Retinal pigment epithelial cell (primary cell): ENCODE measurements around the gene COL1A1.
A peak's percentile ranks its signal among the peaks of the same experiment; 100 is the strongest.

Source experiments
- DNase-seq: peaks from one replicate; pipeline ENCODE4 v3.0.0-alpha.2; 2010; ENCODE audit warnings: low read depth
- H3K4me3 ChIP-seq: 2 replicates; pipeline ENCODE4 v1.5.1; 2011; ENCODE audit warnings: mild to moderate bottlenecking, low read length, control low read depth, moderate library complexity
- TF ChIP-seq, protein P1 (sequence below): conservative IDR thresholded peaks from 2 replicates; pipeline ENCODE4 v1.5.1; 2011; ENCODE audit warnings: low read depth, low read length, control low read depth, inconsistent platforms

Gene COL1A1

DNA sequence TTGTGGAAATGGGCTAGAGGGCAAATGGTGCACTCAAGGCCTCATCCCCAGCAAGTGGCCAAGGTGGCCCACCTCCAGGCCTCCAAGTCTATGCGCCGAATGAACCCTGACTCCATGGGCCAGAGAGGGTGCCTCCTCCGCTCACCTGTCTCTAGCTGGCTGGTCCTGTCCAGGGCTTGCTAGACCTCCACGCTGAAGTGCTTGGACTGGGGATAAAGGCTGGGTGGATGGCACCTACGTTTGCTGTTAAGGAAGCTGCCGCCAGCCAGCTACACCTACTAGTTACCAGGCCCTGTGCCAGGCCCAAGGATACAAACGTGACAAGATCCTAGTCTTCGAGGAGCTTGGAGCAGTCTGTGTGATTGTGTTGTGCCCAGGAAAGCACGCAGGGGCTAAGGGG lies 36.4 kb downstream of the COL1A1 start:
- H3K4me3 ChIP-seq, result no peak overlapping the region
- no peak for DNase-seq
- TF ChIP-seq, protein P1, sequence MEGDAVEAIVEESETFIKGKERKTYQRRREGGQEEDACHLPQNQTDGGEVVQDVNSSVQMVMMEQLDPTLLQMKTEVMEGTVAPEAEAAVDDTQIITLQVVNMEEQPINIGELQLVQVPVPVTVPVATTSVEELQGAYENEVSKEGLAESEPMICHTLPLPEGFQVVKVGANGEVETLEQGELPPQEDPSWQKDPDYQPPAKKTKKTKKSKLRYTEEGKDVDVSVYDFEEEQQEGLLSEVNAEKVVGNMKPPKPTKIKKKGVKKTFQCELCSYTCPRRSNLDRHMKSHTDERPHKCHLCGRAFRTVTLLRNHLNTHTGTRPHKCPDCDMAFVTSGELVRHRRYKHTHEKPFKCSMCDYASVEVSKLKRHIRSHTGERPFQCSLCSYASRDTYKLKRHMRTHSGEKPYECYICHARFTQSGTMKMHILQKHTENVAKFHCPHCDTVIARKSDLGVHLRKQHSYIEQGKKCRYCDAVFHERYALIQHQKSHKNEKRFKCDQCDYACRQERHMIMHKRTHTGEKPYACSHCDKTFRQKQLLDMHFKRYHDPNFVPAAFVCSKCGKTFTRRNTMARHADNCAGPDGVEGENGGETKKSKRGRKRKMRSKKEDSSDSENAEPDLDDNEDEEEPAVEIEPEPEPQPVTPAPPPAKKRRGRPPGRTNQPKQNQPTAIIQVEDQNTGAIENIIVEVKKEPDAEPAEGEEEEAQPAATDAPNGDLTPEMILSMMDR, result no peak

DNA sequence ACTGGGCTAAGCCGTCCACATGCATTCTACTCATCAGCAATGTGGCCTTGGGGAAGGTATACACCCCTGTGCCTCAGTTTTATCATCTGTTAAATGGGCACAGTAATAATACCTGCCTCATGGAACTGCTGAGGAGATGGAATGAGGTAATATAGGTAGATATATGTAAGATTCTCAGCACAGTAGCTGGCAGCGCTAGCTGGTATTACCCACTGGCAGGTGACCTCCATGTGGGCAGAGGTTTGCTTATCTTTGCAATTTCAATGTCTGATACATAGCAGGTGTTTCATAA lies 36.8 kb downstream of the COL1A1 start:
- no peak overlapping the region for H3K4me3 ChIP-seq
- TF ChIP-seq, protein P1, result no peak
- DNase-seq, result no peak

DNA sequence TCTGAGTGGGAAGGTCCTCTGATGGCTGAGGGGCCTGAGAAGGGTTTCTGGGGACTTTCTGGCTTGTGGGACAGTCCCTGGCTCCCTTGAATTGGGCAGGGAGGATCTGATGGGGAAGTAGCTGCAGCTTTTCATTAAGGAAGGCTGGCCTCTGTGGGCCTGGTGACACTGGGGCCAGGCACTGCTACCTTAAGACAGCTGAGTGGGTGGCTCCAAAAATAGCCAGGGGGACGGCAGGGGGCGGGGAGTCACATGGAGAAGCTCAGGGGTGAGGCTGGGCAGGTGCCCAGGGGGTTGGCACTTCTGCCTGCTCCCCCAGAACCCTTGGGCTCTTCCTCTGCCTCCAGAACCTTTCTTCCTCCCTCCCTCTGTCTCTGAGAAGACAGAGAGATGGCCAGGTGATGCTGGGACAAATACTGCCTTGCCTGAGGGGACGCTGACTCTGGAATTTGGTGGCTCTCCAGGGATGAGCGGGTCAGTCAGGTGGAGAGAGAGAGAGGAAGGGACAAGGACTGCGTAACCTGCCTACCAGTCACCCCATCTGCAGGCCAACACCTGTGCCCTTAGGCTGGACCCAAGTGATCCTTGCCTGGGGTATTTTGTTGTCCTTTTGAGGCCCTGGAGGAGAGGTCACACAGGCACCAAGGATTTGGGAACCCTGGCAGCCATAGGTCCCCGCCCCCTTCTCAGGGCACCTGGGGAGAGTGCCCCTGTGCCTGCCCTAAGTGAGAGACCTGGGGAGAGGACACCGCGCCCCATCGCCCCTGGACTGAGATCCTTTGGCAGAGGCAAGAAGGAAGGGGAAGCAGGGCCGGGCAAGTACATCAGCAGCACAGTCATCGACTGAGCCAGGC lies 37.4 kb downstream of the COL1A1 start:
- no peak for DNase-seq
- H3K4me3 ChIP-seq, result no peak overlapping the region
- TF ChIP-seq, protein P1, result no peak

DNA sequence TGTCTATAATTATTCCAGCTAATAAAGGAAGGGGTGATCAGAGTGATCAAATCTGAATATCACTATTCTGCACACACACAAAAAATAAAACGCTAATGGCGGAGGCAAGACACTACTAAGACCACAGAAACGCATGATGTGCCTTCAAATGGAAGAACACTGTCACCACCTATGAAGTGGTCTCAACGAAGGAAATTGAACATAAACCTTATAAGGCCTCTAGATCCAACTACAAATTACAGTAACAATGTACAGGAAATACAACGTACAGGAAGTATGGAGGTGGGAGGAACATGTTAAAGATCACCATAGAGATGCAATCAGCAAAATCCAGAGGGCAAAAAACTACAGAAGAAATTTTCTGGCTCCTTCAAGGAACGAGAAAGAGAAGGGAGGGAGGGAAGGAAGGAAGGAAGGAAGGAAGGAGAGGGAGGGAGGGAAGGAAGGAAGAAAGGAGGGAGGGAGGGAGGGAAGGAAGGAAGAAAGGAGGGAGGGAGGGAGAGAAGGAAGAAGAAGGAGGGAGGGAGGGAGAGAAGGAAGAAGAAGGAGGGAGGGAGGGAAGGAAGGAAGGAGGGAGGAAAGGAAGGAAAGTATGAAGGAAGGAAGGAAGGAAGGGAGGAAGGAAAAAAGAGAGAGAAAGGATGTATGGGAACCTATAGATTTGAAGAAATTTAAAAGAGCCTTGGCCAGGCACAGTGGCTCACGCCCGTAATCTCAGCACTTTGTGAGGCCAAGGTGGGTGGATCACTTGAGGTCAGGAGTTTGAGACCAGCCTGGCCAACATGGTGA lies 38.8 kb downstream of the COL1A1 start:
- TF ChIP-seq, protein P1, result no peak
- no peak for DNase-seq
- no peak overlapping the region for H3K4me3 ChIP-seq

DNA sequence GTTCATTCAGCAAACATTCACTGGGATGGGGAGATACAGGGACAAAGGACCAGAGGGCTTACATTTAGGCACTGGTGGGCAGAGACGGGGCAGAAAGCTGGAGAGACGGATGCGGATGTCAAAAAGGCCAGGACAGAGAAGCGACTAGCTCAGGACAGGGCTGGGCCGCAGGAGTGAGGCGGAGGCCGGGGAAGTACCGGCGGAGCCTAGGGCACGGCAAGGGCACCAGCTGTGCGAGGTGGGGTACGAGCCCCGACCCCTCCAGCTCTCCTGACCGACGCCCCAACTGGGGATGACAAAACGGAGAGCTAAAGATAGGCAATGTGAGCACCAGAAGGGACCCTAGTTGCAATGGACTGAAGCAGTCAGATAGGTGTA lies 39.5 kb downstream of the COL1A1 start:
- DNase-seq, result no peak
- H3K4me3 ChIP-seq, result peak overlapping the region; percentile 14
- TF ChIP-seq, protein P1, result no peak

DNA sequence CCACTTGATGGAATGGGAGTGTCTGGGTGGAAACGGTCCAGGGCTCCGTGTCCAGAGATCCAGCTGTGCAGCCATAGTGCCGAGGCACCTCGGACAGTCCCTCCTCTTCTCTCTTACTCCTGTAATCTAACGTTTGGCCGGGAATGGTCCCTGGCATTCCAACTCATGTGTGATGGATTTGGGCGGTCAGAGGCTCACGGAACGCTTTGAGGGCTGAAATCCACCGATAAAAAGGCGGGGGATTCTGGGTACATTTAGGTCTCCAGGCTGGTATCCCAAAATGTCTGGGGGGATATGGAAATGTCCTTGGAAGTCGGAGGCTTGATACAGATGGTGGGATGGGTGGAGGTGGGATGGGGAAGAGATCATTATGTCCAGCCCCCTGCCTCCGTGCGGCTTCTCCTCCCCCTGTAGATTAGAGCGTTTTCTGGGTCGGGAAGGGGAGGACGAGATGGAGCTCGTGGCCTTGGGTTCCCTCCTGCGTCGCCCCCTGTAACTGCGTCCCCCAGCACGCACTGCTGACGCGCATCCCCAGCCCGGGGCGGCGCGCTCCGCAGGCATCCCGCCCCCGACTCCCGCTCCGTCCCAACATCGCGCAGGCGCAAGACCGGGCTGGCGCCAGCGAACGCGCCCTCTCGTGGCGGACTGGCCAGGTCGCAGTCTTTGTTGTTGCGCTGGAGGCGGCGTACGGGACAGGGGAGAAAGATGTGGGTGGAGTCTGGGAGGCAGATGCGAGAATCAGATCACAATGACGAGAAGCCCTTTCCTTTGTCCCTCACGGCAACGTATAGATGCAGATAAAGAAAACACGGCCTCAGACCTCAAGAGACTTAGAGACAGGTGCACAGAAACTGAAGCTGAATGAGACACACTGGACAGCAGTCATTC lies 40.2 kb downstream of the COL1A1 start:
- DNase-seq, result no peak
- H3K4me3 ChIP-seq, result peak overlapping the region; percentile 73
- TF ChIP-seq, protein P1, result peak; percentile 88
